Measurements from ENCODE around the gene KRT83. TPM values are rescaled to one million over a fixed set of nuclear protein-coding genes. Genes with fewer than 3 reads are reported as not detected.

KRT83 gene
- total and polyA plus RNA-seq, 2 of the 13 experiments (the other 11 are each of a cell fraction or from before 2014, with no cell fraction given): not detected

DNA sequence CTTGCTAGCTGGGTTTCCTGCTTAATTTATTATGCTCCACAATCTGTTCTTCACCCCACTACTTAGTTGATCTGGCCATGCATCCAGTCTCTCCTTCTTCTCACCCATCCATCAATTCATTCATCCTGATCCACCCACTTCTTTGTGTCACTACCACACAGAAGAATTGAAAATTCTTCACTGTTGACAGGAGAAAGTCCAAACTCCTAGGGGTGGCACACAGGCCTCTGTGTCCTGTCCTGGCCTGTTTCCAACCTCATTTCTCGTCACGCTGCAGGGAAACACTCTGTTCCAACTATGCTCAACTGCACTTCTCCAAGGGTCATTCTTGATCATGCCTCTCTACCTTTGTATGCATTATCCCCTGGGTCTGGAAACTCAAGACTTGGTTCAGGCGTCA, 10.6 kb upstream of the KRT83 start:
- POLR2A ChIA-PET: no interaction called here

More for the DNA sequence above, 10.6 kb upstream of the KRT83 start:
- Histone ChIP-seq H3K4me3 (replicated peaks in 1 of 3; ENCODE audit: insufficient read depth in 1 of 3, low read depth in 2 of 3, low read length in 3 of 3) (no peak overlapping the region), H2AFZ (ENCODE audit: low read length) (no peak overlapping the region), H3K9me3 (ENCODE audit: low read length) (no peaks in the 10 kb centered on the region), H3K4me1 (ENCODE audit: insufficient read depth, low read length) (no peaks in the 10 kb centered on the region), H4K20me1 (ENCODE audit: insufficient read depth, low read length) (no peaks in the 10 kb centered on the region), H3K79me2 (ENCODE audit: insufficient read depth, low read length) (no peaks in the 10 kb centered on the region), H3K27ac (ENCODE audit: extremely low read length, insufficient read depth, low read length) (no peak overlapping the region), H3K27me3 (ENCODE audit: control insufficient read depth in 1 of 2, insufficient read depth in 2 of 2, low read length in 2 of 2) (peaks cover 0 to 3% of the 10 kb centered on the region in 2 experiments; a peak in 1 of 5 replicates), H3K36me3 (replicated peaks in 1 of 2; ENCODE audit: control insufficient read depth in 1 of 2, insufficient read depth in 2 of 2, low read length in 2 of 2) (no peaks in the 10 kb centered on the region), H3K9ac (ENCODE audit: insufficient read depth, low read depth, low read length) (no peak overlapping the region), H3K4me2 (ENCODE audit: low read depth, low read length) (no peak overlapping the region)
- FAIRE-seq (no peak), DNase-seq (ENCODE audit: low spot score) (no peak), ATAC-seq (no peak)
- TF ChIP-seq, protein P1, sequence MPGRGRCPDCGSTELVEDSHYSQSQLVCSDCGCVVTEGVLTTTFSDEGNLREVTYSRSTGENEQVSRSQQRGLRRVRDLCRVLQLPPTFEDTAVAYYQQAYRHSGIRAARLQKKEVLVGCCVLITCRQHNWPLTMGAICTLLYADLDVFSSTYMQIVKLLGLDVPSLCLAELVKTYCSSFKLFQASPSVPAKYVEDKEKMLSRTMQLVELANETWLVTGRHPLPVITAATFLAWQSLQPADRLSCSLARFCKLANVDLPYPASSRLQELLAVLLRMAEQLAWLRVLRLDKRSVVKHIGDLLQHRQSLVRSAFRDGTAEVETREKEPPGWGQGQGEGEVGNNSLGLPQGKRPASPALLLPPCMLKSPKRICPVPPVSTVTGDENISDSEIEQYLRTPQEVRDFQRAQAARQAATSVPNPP (CRISPR knock-in tag; IDR thresholded peaks at IDR 0.05): no peak
- TF ChIP-seq, protein P2, sequence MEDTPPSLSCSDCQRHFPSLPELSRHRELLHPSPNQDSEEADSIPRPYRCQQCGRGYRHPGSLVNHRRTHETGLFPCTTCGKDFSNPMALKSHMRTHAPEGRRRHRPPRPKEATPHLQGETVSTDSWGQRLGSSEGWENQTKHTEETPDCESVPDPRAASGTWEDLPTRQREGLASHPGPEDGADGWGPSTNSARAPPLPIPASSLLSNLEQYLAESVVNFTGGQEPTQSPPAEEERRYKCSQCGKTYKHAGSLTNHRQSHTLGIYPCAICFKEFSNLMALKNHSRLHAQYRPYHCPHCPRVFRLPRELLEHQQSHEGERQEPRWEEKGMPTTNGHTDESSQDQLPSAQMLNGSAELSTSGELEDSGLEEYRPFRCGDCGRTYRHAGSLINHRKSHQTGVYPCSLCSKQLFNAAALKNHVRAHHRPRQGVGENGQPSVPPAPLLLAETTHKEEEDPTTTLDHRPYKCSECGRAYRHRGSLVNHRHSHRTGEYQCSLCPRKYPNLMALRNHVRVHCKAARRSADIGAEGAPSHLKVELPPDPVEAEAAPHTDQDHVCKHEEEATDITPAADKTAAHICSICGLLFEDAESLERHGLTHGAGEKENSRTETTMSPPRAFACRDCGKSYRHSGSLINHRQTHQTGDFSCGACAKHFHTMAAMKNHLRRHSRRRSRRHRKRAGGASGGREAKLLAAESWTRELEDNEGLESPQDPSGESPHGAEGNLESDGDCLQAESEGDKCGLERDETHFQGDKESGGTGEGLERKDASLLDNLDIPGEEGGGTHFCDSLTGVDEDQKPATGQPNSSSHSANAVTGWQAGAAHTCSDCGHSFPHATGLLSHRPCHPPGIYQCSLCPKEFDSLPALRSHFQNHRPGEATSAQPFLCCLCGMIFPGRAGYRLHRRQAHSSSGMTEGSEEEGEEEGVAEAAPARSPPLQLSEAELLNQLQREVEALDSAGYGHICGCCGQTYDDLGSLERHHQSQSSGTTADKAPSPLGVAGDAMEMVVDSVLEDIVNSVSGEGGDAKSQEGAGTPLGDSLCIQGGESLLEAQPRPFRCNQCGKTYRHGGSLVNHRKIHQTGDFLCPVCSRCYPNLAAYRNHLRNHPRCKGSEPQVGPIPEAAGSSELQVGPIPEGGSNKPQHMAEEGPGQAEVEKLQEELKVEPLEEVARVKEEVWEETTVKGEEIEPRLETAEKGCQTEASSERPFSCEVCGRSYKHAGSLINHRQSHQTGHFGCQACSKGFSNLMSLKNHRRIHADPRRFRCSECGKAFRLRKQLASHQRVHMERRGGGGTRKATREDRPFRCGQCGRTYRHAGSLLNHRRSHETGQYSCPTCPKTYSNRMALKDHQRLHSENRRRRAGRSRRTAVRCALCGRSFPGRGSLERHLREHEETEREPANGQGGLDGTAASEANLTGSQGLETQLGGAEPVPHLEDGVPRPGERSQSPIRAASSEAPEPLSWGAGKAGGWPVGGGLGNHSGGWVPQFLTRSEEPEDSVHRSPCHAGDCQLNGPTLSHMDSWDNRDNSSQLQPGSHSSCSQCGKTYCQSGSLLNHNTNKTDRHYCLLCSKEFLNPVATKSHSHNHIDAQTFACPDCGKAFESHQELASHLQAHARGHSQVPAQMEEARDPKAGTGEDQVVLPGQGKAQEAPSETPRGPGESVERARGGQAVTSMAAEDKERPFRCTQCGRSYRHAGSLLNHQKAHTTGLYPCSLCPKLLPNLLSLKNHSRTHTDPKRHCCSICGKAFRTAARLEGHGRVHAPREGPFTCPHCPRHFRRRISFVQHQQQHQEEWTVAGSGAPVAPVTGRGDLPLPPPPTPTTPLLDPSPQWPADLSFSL (CRISPR knock-in tag; IDR thresholded peaks at IDR 0.05): no peak
- TF ChIP-seq, protein P3, sequence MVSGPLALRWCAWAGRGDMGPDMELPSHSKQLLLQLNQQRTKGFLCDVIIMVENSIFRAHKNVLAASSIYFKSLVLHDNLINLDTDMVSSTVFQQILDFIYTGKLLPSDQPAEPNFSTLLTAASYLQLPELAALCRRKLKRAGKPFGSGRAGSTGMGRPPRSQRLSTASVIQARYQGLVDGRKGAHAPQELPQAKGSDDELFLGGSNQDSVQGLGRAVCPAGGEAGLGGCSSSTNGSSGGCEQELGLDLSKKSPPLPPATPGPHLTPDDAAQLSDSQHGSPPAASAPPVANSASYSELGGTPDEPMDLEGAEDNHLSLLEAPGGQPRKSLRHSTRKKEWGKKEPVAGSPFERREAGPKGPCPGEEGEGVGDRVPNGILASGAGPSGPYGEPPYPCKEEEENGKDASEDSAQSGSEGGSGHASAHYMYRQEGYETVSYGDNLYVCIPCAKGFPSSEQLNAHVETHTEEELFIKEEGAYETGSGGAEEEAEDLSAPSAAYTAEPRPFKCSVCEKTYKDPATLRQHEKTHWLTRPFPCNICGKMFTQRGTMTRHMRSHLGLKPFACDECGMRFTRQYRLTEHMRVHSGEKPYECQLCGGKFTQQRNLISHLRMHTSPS (CRISPR knock-in tag; IDR thresholded peaks at IDR 0.05; ENCODE audit: low read depth): no peak
- no peak for TF ChIP-seq FOXK2 (IDR thresholded peaks at IDR 0.05)
- intact Hi-C loops (cut with micrococcal nuclease; ENCODE audit: unreplicated experiment): no loop called here
- BruUV-seq (replicated peaks): no TSS peak
- WGBS (ENCODE audit: low lambda C conversion rate): 0% methylated on average over 3 of the region's 3 CpGs
- CTCF ChIA-PET (ENCODE audit: low intra/inter-chr PET ratio, low total read pairs): no interaction called here
- in situ Hi-C loops (cut with HindIII; ENCODE audit: extremely low pct_ligation_motif_present, low pct_unique_long_range_greater_than_20kb): no loop called here

All from HepG2 (cell line).